A549 treated with CpdA at 1 μM for 4 hours (cell line): ENCODE results near the gene KCNK1. TPM values are rescaled to one million over a fixed set of nuclear protein-coding genes. Genes with fewer than 3 reads are reported as not detected.

Experiments
- total RNA-seq: library from RNA; stranded (reverse); fragments of 200-300 nt; extraction: Qiagen RNA extraction; gene quantifications from 5 replicates; pipeline ENCODE4 v1.2.3, GENCODE V29; 2022; ENCODE audit warnings: low read depth

Gene KCNK1
- total RNA-seq = 14.3 to 20.3 TPM (median 18.1 TPM) in 5 replicates

GRCh38 chr1:233613252-233614172, at the start of gene KCNK1:
KCNK1 (plus strand) TSS chr1:233614106; CDS start chr1:233614172, 66 bp downstream.

